Stimulated activated effector memory CD8-positive, alpha-beta T cell treated with anti-CD3 and anti-CD28 coated beads, Interleukin-12 subunit alpha, Interleukin-12 subunit beta, amount 100 ng/mL, for 72 hours (primary cell): ENCODE results near the gene NF1.

ENCODE experiments used
- ATAC-seq: fragments of 150-1000 bp; cut with Tn5 transposase; 2 replicates; pipeline ENCODE4 v1.10.0; 2021
- DNase-seq, 2 donors: peaks; one replicate each; pipeline ENCODE4 v3.0.0; 2021 to 2022; ENCODE audit warnings: low spot score in 2 of 2
- H3K27ac Mint-ChIP-seq: one replicate; pipeline ENCODE4 v1.8.0; 2022; ENCODE audit warnings: mild to moderate bottlenecking, mixed read lengths
- H3K36me3 Mint-ChIP-seq: one replicate; pipeline ENCODE4 v1.8.0; 2022; ENCODE audit warnings: mild to moderate bottlenecking, mixed read lengths
- H3K4me1 Mint-ChIP-seq: one replicate; pipeline ENCODE4 v1.8.0; 2022; ENCODE audit warnings: mixed read lengths
- H3K4me3 Mint-ChIP-seq: one replicate; pipeline ENCODE4 v1.8.0; 2022; ENCODE audit warnings: mild to moderate bottlenecking, mixed read lengths
- H3K9me3 Mint-ChIP-seq: one replicate; pipeline ENCODE4 v1.8.0; 2022; ENCODE audit warnings: mixed read lengths

NF1 gene

DNA sequence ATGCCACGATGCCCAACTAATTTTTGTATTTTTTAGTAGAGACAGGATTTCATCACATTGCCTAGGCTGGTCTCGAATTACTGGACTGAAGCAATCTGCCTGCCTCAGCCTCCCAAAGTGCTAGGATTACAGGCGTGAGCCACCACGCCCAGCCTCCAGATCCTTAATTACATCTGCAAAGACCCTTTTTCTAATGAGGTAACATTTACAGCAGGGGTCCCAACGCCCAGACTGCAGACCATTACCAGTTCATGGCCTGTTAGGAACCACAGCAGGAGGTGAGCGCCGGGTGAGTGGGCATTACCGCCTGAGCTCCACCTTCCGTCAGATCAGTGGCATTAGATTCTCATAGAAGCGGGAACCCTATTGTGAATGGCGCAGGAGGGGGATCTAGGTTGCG is 292.7 kb downstream of the NF1 start:
- Mint-ChIP-seq H3K4me1 (peaks cover 16% of the 10 kb centered on the region), H3K36me3 (no peaks in the 10 kb centered on the region), H3K27ac (no peak overlapping the region), H3K4me3 (no peak overlapping the region), H3K9me3 (no peaks in the 10 kb centered on the region)
- ATAC-seq (no peak), DNase-seq (peak in 1 of 2 donors; percentile 33)

DNA sequence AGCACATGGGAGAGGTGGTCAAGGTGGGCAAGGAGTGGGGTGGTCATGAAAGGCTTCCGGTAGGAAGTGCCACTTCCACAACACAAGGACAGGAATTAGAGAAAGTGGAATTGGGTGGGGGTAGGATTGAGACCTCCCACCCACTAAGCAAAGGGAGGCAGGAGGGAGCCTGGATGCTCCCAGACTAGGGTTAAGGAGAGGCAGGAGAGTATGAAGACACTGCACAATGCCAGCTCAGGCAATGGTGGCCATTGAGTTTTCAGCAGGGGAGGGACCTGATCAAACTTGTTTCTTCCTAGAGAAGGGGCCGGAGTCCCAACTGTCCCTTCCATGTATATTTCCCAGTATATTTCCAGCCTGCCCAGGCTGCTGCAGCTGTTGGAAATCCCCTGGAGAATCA is 293.6 kb downstream of the NF1 start:
- Mint-ChIP-seq H3K4me3 (no peak overlapping the region), H3K36me3 (no peaks in the 10 kb centered on the region), H3K9me3 (no peaks in the 10 kb centered on the region), H3K27ac (peak overlapping the region; percentile 27), H3K4me1 (peaks cover 16% of the 10 kb centered on the region)
- ATAC-seq (no peak), DNase-seq (no peak)

DNA sequence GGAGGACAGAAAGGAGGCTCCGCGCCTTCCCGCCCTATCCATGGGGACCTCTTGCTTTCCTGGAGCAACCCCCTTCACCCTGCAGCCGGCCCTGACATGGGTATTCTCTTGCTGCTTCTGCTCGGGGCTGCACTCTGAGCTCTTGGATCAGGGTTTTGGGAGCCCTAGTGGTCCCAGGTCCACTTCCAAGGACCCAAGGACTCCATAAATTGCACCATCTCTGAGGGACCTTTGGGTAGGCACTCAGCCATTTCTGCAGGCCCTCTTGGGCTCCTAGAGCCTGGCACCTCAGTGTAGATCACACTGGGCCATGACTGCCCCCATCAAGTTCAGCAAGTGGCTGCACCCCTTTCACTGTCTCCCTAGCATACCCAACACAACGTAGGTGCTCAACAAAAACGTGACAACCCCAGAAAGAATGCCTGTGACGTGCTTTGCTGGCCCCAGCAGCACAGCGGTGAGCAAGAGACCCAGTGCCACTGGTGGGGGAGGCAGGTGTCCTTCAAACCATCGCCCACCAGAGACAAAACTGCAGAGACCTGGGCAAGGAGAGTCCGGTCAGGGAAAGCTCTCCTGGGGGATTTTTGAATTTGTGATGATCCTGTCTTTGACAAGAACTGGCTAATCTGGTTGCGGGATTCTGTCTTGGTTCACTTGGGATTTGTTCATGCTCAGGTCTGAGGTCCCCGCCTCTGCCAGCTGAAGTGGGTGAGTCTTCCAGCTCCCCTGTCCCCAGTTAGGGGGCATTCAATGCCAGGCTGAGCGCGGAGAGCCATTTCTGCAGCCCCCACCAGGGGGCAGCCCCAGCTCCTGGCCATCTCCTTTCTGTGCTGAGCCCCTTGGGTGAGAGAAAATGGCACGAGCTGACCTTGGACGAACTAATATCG is 294.2 kb downstream of the NF1 start:
- DNase-seq (peak; percentile 27 to 72), ATAC-seq (peak; percentile 60)
- Mint-ChIP-seq H3K9me3 (no peaks in the 10 kb centered on the region), H3K4me1 (peaks cover 16% of the 10 kb centered on the region), H3K27ac (no peak overlapping the region), H3K4me3 (no peak overlapping the region), H3K36me3 (no peaks in the 10 kb centered on the region)

DNA sequence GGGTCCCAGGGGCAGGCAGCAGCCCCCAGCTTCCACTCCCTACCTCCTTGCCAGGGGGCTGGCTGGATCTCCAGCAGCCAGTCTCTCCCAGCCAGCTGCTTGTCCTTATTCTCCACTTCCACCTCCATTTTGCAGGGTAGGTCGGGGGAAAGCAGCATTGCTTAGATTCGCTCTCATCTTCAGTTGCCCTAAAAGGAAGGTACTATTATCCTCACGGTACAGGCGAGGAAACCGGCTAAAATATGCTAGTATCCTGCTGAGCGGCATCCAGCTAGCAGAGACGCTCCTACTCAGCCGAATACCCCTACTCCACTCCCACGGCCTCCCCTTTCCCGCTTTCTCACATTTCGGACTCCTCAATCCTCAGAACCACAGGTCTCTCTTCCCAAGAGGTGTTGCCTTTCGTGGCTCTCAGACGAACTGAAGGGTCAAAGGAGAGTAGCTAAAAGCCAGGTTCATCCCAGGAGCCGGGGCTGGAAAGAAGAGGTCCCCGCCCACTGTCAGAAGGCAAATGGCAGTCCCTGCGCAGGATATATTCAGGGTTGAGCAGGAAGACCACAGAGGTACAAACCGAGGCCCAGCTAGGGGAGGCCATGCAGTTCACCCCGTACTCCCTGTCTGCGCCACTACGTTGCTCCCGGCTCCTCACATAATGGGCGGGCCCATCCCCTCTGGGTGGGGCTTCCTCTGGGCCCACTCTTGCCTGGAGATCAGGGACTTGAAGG is 295.0 kb downstream of the NF1 start:
- Mint-ChIP-seq H3K4me1 (peaks cover 21% of the 10 kb centered on the region), H3K36me3 (no peaks in the 10 kb centered on the region), H3K27ac (no peak overlapping the region), H3K9me3 (no peaks in the 10 kb centered on the region), H3K4me3 (peak overlapping the region; percentile 63)
- no peak for ATAC-seq
- DNase-seq = no peak

DNA sequence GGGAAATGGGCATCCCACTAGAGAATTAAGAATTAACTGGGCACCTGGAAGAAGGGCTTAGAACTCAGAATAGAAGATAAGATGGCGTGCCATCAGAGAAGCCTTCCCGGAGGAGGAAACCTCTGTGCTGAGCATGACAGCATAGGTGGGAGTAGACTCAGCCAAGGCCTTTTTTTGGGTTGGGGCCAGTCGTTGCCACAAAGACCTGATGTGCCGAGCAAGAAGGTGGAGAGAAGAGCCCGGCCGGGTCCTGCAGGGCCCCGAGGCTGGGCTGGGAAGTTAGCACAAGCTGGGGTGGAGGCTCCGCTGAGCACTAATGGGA is 295.6 kb downstream of the NF1 start:
- peak overlapping the region; percentile 63 for H3K4me3 Mint-ChIP-seq
- no peaks in the 10 kb centered on the region for H3K36me3 Mint-ChIP-seq
- H3K4me1 Mint-ChIP-seq = peaks cover 21% of the 10 kb centered on the region
- ATAC-seq (no peak), DNase-seq (no peak)
- H3K9me3 Mint-ChIP-seq = no peaks in the 10 kb centered on the region
- H3K27ac Mint-ChIP-seq = no peak overlapping the region

DNA sequence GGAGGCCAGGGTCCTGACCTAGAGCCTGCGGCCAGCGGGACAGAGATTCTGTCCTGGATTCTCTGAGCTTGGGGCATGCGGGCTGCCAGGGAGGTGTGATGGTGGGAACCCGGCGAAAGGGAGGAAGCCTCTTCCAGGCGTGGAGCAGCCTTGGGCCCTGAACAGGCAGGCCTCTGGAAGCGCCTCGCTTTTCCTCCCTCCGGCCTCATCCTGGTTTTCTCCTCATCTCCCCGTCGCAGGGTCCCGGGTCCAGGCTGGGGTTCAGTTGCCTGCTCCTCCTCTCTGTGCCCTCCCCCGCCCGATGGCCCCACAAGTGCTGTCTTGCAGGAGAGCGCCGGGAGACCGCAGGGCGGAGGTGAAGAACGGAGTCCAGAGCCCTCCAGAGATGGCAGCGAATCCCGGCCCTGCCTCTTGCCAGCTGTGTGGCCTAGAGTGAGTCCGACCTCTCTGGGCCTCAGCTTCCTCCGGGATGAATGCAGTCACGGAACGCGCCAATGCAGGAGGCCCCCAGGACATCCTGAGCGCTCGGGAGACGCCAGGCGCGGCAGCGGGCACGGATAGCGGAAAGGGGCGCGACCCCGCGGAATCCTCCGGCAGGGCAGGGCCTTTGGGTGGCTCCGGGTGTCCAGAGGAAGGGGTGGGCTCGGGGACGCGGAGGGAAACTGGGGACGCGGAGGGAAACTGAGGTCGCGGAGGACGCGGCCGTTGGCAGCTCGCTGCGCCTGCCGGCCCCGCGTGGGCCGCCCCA is 296.1 kb downstream of the NF1 start:
- H3K27ac Mint-ChIP-seq = no peak overlapping the region
- ATAC-seq = no peak

DNA sequence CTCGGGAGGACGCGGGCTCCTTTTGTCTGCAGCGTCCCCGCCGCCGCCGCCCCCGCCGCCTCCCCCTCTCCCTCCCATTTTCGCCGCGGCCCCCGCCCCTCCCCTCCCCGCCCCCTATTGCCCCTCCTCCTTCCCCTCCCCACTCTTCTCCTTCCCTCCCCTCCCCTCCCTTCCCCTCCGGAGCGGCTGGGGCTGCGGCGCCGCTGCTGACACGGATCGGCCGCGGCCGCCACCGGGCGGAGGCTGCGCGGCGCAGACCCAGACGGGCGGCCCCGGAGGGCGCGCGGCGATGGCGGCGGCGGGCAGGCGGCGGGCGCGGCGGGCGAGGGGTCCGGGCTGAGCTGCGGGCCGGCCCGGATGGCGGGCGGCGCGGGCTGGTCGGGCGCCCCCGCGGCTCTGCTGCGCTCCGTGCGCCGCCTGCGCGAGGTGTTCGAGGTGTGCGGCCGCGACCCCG is 296.7 kb downstream of the NF1 start, which contains the start of gene RAB11FIP4:
Gene RAB11FIP4 (plus strand): TSS at position 180 of the 454 bp plus-strand sequence. CDS start 178 bp downstream, at position 358.
- H3K4me1 Mint-ChIP-seq = peaks cover 21% of the 10 kb centered on the region
- H3K4me3 Mint-ChIP-seq = peak within 1 kb of the TSS; percentile 63
- DNase-seq (no peak), ATAC-seq (peak; percentile 46)
- no peaks in the 10 kb centered on the region for H3K9me3 Mint-ChIP-seq
- H3K27ac Mint-ChIP-seq = no peak within 1 kb of the TSS
- no peaks in the 10 kb centered on the region for H3K36me3 Mint-ChIP-seq

More for the DNA sequence above, 296.1 kb downstream of the NF1 start:
- Mint-ChIP-seq H3K4me1 (peaks cover 21% of the 10 kb centered on the region), H3K36me3 (no peaks in the 10 kb centered on the region), H3K4me3 (peak overlapping the region; percentile 63), H3K9me3 (no peaks in the 10 kb centered on the region)
- no peak for DNase-seq

DNA sequence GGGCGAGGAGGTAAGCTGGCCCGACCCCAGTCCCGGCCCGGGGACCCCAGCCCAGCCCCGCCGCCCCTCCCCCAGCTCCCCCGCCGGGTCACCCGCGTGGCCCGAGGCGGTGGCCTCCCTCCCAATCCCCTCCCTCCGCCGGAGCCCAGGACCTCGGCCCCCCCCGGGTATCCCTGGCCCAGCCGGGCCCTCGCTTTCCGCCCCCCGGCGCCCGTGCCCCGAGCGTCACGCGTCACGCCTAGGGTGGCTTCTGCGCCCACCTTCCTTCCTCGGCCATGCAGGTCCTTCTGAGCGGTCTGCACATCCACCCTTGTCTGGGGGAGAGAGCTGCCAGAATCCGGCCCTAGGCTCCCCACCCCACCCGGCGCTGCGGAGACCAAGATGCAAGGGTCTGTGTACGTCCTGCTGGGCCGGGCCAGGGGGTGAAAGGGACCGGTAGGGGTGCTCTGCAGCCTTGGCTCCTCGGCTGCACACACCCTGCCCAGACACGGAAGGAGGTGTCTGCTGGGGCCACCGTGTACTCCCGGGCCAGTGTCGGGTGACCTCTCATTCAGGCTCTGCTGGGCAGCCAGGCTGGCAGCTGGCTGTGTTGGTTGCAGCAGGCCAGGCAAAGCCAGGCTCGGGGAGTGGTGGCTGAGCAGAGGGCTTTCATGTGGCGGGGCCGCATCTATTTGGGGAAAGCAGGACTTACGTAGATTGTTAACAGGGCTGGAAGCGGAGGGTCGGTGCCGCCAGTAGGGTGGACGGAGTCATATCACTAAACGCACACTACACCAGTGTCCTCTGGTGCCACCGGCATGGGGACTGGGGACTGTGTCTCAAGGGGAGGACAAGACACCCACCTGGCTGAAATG is 297.5 kb downstream of the NF1 start:
- Mint-ChIP-seq H3K4me1 (peaks cover 21% of the 10 kb centered on the region), H3K27ac (no peak overlapping the region), H3K36me3 (no peaks in the 10 kb centered on the region), H3K9me3 (no peaks in the 10 kb centered on the region), H3K4me3 (peak overlapping the region; percentile 50)
- ATAC-seq (no peak), DNase-seq (no peak)

DNA sequence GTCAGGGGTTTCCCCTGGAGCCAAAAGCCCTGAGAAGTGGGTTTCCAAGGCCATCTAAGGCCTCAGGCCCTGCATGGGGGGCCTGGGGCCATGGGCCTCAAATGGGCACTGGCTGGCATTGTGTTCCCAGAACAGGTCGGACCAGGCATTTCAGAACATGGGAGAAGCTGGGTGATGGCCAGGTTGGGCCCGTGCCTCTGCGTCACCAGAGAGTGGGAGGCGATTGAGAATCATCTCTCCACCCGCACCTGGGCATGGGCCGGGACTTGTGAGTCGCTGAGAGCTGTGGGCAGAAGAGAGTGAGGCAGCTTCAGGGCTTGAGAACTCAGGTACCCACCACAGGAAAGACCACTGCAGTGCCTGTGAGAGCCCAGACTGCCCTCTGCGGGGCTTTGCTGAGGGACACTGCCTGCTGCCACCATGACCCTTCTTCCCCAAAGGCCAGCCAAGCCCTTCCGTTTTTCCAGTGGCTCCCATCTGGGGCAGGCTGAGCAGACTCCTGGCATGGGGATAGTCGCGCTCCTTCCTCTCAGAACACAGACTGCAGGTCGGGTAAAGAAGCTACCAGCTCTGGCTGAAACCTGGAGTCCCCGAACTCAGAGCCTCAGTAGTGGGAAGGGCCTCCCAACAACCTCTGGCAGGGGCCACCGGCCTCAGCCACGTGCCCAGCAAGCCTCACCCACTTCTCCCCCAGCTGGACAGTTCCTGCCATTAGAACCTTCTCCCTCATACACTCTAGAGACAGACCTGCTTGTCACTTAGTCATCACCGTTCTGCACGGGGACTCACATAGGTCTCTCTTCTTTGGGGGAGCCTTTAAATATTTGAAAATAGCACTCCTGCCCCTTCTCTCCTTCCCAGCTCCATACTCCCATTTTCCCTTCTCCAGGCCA is 298.3 kb downstream of the NF1 start:
- H3K4me3 Mint-ChIP-seq = peak overlapping the region; percentile 50
- no peaks in the 10 kb centered on the region for H3K36me3 Mint-ChIP-seq
- peaks cover 21% of the 10 kb centered on the region for H3K4me1 Mint-ChIP-seq
- H3K9me3 Mint-ChIP-seq = no peaks in the 10 kb centered on the region
- ATAC-seq (no peak), DNase-seq (no peak)
- no peak overlapping the region for H3K27ac Mint-ChIP-seq

DNA sequence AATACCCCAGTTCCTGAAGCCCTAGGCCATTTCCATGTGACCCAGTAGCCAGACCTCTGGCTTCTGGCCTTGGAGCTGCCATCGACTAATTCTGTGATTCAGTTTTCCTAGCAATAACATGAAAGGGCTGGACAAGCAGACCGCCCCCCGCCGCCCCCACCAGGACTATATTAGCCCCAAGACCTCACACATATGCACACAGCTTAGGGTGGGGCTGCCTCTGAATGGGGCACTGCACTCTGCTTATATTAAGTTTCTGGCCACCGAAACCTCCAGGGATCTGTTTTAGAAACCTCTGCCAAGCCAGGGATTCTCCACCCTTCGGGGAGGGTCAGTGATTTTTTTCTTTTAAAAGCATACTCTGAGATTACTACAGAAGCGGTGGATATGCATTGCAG is 299.0 kb downstream of the NF1 start:
- H3K4me1 Mint-ChIP-seq = peaks cover 21% of the 10 kb centered on the region
- ATAC-seq = no peak
- DNase-seq = no peak
- no peak overlapping the region for H3K27ac Mint-ChIP-seq
- H3K36me3 Mint-ChIP-seq = no peaks in the 10 kb centered on the region
- H3K4me3 Mint-ChIP-seq = peak overlapping the region; percentile 5
- no peaks in the 10 kb centered on the region for H3K9me3 Mint-ChIP-seq

DNA sequence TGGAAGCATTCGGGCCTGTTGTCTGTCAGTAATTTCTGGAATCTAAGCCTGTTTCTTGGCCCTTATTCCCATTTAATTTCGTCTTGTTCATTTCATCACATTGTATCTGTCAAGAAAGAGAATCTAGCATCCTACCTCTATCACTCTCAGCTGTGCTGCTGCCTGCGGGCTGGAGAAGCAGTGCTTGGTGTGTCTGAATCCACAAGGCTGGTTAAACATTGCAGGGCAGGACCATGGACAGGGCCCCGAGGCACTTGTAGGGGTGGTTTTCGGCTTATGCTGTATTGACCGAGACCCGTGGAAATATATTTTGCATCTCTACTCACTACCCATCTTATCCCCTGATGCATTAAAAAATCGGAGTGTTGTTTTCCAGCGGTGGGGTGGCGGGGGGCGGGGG is 299.8 kb downstream of the NF1 start:
- H3K27ac Mint-ChIP-seq = no peak overlapping the region
- ATAC-seq (no peak), DNase-seq (no peak)
- peaks cover 18% of the 10 kb centered on the region for H3K4me1 Mint-ChIP-seq
- H3K36me3 Mint-ChIP-seq = no peaks in the 10 kb centered on the region
- no peaks in the 10 kb centered on the region for H3K9me3 Mint-ChIP-seq
- no peak overlapping the region for H3K4me3 Mint-ChIP-seq

DNA sequence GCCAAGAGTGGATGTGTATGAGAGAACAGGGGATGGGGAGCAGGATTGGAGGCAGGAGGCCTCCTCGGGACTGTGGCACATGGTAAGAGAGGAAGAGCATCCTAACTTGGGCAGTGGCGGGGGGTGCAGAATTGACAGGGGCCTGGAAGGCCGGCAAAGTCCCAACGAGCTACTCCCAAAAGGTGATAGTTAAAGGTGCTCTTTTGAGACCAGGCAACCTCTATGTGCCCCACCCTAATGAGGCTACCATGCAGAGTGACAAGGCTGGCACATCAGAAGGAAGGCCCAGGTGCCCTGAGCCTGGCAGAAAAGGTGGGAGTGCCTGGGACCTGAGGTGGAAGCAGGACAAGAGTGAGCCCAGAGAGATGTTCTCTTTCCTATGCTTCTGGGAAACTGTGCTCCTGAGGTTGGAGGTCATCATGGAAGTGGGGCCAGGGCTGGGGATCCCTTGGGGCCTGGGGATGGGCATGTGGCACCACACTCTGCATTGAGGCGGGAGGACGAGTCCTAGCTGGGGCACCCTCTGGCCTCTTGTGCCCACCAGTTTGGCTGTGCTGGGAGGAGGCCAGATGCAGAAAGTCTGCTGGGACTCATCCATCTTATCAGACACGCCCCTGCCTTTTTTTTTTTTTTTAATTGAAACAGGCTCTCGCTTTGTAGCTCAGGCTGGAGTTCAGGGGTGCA is 302.6 kb downstream of the NF1 start:
- no peak overlapping the region for H3K27ac Mint-ChIP-seq
- ATAC-seq = no peak
- no peak overlapping the region for H3K4me3 Mint-ChIP-seq
- DNase-seq = no peak
- no peaks in the 10 kb centered on the region for H3K9me3 Mint-ChIP-seq
- H3K36me3 Mint-ChIP-seq = no peaks in the 10 kb centered on the region
- peaks cover 5% of the 10 kb centered on the region for H3K4me1 Mint-ChIP-seq
